NCI-H1417 treated with DMSO at 0.1 percent for 48 hours (cell line): ENCODE results near the gene ADRM1.

ENCODE experiments used
- DNase-seq: peaks from one replicate; lab custom pipeline; 2025; lab: John Stamatoyannopoulos, UW

ADRM1 gene

GRCh38 chr20:62355878-62356588, 53.2 kb downstream of the ADRM1 start:
- DNase-seq: no peak

GRCh38 chr20:62356589-62357186, 53.9 kb downstream of the ADRM1 start:
- no peak for DNase-seq

DNA sequence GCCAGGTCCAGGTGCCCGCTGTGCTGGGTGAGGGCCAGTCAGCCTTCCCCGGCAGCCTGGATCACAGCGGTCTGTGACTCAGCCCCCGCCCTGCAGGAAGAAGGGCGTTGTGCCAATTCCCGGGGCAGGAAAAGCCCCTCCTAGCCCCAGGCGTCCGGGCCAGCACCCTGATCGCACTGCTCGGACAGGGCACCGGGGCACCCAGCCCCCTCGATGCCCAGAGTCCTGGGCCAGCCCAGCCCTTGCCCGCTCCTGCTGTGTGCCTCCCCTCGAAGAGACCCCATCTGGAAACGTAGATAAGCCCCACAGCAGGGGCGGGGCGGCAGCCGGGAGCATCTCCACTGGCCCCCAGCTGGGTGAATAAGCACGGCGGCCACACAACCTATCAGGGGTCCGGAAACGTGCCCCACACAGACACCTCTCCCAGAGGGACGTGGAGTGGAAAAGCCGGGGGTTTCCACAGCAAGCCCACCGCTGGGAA, 54.4 kb downstream of the ADRM1 start:
- DNase-seq: no peak

DNA sequence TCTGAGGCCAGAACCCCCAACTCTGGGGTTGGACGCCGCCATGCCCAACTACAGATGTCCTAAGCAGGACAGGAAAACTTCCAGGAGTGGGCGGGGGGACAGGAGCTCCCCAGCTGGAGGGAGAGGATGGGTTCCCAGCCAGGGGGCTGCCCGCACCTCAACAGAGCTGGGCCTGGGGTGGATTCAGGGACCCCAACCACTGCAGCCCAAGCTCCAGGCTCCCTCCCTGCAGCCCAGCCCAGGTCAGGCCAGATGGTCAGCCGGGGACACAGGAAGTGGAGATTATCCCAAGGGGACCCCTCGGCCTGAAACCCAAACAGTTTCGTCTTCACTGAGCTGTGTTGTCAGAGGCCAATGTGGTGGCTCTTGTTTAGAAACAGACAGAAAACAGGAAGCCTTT, 54.9 kb downstream of the ADRM1 start:
- DNase-seq: no peak
